PC-3 (cell line): ENCODE data around the gene WSCD2.

Experiments used
- EZH2 ChIP-seq: fragments of 300-600 bp; sonication (generic); IDR thresholded peaks from one replicate; pipeline ENCODE4 v1.6.1; 2017; ENCODE audit warnings: antibody characterized with exemption, mild to moderate bottlenecking, low read length; ENCODE audit not compliant: unreplicated experiment
- EZH2phosphoT487 ChIP-seq: fragments of 300-600 bp; sonication (generic); IDR thresholded peaks from 2 replicates; pipeline ENCODE4 v1.6.1; 2018; ENCODE audit warnings: mild to moderate bottlenecking, antibody characterized with exemption, low read length, borderline replicate concordance
- TF ChIP-seq, protein P1 (sequence below): fragments of 300-600 bp; sonication (generic); conservative IDR thresholded peaks from 2 replicates; pipeline ENCODE4 v1.5.1; 2017; ENCODE audit warnings: antibody characterized with exemption, low read depth, mild to moderate bottlenecking, low read length

DNA sequence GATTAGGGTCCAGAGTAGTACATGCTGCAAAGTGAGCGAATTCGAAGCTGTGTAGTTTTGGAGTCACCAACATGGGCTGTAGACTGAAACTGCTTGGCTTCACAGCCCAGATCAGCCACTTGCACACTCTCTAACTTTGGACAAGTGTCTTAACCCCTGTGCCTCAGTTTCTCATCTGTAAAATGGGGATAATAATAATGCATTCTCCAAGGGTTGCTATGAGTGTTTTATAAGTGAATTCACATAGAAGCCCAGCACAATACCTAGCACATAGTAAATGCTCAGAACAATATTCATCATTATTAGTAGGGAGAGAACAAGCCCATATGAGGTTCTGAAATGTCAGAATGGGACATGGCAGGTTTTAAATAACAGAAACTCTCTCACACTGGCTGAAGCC lies 10.4 kb downstream of the WSCD2 start:
- TF ChIP-seq, protein P1, sequence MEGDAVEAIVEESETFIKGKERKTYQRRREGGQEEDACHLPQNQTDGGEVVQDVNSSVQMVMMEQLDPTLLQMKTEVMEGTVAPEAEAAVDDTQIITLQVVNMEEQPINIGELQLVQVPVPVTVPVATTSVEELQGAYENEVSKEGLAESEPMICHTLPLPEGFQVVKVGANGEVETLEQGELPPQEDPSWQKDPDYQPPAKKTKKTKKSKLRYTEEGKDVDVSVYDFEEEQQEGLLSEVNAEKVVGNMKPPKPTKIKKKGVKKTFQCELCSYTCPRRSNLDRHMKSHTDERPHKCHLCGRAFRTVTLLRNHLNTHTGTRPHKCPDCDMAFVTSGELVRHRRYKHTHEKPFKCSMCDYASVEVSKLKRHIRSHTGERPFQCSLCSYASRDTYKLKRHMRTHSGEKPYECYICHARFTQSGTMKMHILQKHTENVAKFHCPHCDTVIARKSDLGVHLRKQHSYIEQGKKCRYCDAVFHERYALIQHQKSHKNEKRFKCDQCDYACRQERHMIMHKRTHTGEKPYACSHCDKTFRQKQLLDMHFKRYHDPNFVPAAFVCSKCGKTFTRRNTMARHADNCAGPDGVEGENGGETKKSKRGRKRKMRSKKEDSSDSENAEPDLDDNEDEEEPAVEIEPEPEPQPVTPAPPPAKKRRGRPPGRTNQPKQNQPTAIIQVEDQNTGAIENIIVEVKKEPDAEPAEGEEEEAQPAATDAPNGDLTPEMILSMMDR: no peak
- TF ChIP-seq EZH2 (no peak), EZH2phosphoT487 (no peak)
